HEK293 (cell line): ENCODE results near the gene SEMA6A.

Experiments used
- CTCF ChIA-PET: fragments of 350-600 bp; formaldehyde crosslinking; extraction: SDS; loops from one replicate; lab custom pipeline; 2021; ENCODE audit warnings: antibody characterized with exemption; lab: Yijun Ruan, JAX
- POLR2A ChIA-PET: fragments of 300-600 bp; formaldehyde crosslinking; extraction: SDS; loops from one replicate; lab custom pipeline; 2020; ENCODE audit warnings: antibody characterized with exemption, inconsistent platforms; lab: Yijun Ruan, JAX
- H3K27ac ChIP-seq: fragments of 200-500 bp; sonication (Bioruptor generic); 2 replicates; pipeline ENCODE4 v1.5.1; 2014; ENCODE audit warnings: low read depth, low read length, control low read depth, inconsistent platforms; ENCODE audit errors: extremely low read depth
- H3K36me3 ChIP-seq, 2 experiments: fragments of 200-500 bp in 1 of 2; sonication (Bioruptor generic) in 1 of 2; 1 replicate in 1 of 2; 2 replicates in 1 of 2; pipeline ENCODE4 v1.5.1; 2014 to 2017; ENCODE audit warnings: inconsistent platforms in 2 of 2, low read length in 2 of 2; ENCODE audit not compliant: control insufficient read depth in 2 of 2, insufficient read depth in 1 of 2
- H3K4me1 ChIP-seq: fragments of 200-500 bp; sonication (Bioruptor generic); 2 replicates; pipeline ENCODE4 v1.5.1; 2014; ENCODE audit warnings: mild to moderate bottlenecking, low read length, inconsistent platforms; ENCODE audit not compliant: control insufficient read depth, insufficient read depth
- H3K4me3 ChIP-seq: 2 replicates; pipeline ENCODE4 v1.5.1; 2011; ENCODE audit warnings: low read depth, mild to moderate bottlenecking, control low read depth, low read length, moderate library complexity
- H3K9me3 ChIP-seq: fragments of 200-500 bp; sonication (Bioruptor generic); 2 replicates; pipeline ENCODE4 v1.5.1; 2014; ENCODE audit warnings: low read depth, low read length, inconsistent platforms; ENCODE audit not compliant: control insufficient read depth, insufficient read depth
- BCL11B ChIP-seq: fragments of 450-650 bp; formaldehyde crosslinking; IDR thresholded peaks from 2 replicates; pipeline ENCODE4 v1.5.1; 2016; ENCODE audit warnings: low read depth, missing biosample characterization, missing genetic modification characterization
- IKZF3 ChIP-seq: fragments of 450-650 bp; IDR thresholded peaks from 2 replicates; pipeline ENCODE4 v1.5.0; 2018; ENCODE audit warnings: missing biosample characterization, mild to moderate bottlenecking, missing genetic modification characterization, moderate library complexity
- INSM2 ChIP-seq: fragments of 450-650 bp; formaldehyde crosslinking; IDR thresholded peaks from 2 replicates; pipeline ENCODE4 v1.5.1; 2016; ENCODE audit warnings: missing biosample characterization, missing genetic modification characterization
- KLF10 ChIP-seq: fragments of 450-650 bp; IDR thresholded peaks from 2 replicates; pipeline ENCODE4 v1.5.1; 2018; ENCODE audit warnings: missing biosample characterization, mild to moderate bottlenecking, missing genetic modification characterization
- MZF1 ChIP-seq: fragments of 450-650 bp; formaldehyde crosslinking; IDR thresholded peaks from 2 replicates; pipeline ENCODE4 v1.5.1; 2017; ENCODE audit warnings: missing biosample characterization, missing genetic modification characterization, borderline replicate concordance
- ZBTB21 ChIP-seq: fragments of 450-650 bp; formaldehyde crosslinking; IDR thresholded peaks from 2 replicates; pipeline ENCODE4 v1.5.1; 2017; ENCODE audit warnings: missing biosample characterization, missing genetic modification characterization
- ZBTB26 ChIP-seq: fragments of 450-650 bp; formaldehyde crosslinking; optimal IDR thresholded peaks from 2 replicates; pipeline ENCODE3; 2016; ENCODE audit warnings: missing biosample characterization, mild to moderate bottlenecking, missing genetic modification characterization
- ZEB2 ChIP-seq: fragments of 450-650 bp; formaldehyde crosslinking; IDR thresholded peaks from 2 replicates; pipeline ENCODE4 v1.5.1; 2016; ENCODE audit warnings: missing biosample characterization, missing genetic modification characterization
- ZIC2 ChIP-seq: fragments of 450-650 bp; formaldehyde crosslinking; IDR thresholded peaks from 2 replicates; pipeline ENCODE4 v1.5.1; 2016; ENCODE audit warnings: missing biosample characterization, missing genetic modification characterization
- ZNF16 ChIP-seq: fragments of 450-650 bp; formaldehyde crosslinking; IDR thresholded peaks from 2 replicates; pipeline ENCODE4 v1.5.1; 2016; ENCODE audit warnings: low read depth, missing biosample characterization, missing genetic modification characterization
- ZNF214 ChIP-seq: fragments of 450-650 bp; formaldehyde crosslinking; IDR thresholded peaks from 2 replicates; pipeline ENCODE4 v1.5.1; 2017; ENCODE audit warnings: missing biosample characterization, mild to moderate bottlenecking, missing genetic modification characterization, borderline replicate concordance
- ZNF26 ChIP-seq: fragments of 450-650 bp; formaldehyde crosslinking; IDR thresholded peaks from 2 replicates; pipeline ENCODE4 v1.5.1; 2016; ENCODE audit warnings: missing biosample characterization, missing genetic modification characterization
- ZNF324 ChIP-seq: fragments of 450-650 bp; formaldehyde crosslinking; IDR thresholded peaks from 2 replicates; pipeline ENCODE4 v1.5.1; 2016; ENCODE audit warnings: missing biosample characterization, missing genetic modification characterization
- ZNF335 ChIP-seq: fragments of 450-650 bp; formaldehyde crosslinking; conservative IDR thresholded peaks from 2 replicates; pipeline ENCODE4 v1.5.1; 2016; ENCODE audit warnings: missing biosample characterization, missing genetic modification characterization
- ZNF513 ChIP-seq: fragments of 450-650 bp; IDR thresholded peaks from 2 replicates; pipeline ENCODE4 v1.5.1; 2018; ENCODE audit warnings: missing biosample characterization, missing genetic modification characterization
- ZNF560 ChIP-seq: fragments of 450-650 bp; formaldehyde crosslinking; IDR thresholded peaks from 2 replicates; pipeline ENCODE4 v1.5.1; 2017; ENCODE audit warnings: missing biosample characterization, missing genetic modification characterization, borderline replicate concordance
- ZNF571 ChIP-seq: fragments of 450-650 bp; formaldehyde crosslinking; IDR thresholded peaks from 2 replicates; pipeline ENCODE4 v1.5.0; 2017; ENCODE audit warnings: missing biosample characterization, missing genetic modification characterization
- ZNF626 ChIP-seq: fragments of 450-650 bp; sonication (Bioruptor Pico); formaldehyde crosslinking; IDR thresholded peaks from 2 replicates; pipeline ENCODE4 v1.5.1; 2018; ENCODE audit warnings: missing biosample characterization, missing genetic modification characterization, inconsistent platforms
- ZNF629 ChIP-seq: fragments of 450-650 bp; formaldehyde crosslinking; IDR thresholded peaks from 2 replicates; pipeline ENCODE4 v1.5.1; 2017; ENCODE audit warnings: missing biosample characterization, missing genetic modification characterization
- ZNF654 ChIP-seq: fragments of 450-650 bp; formaldehyde crosslinking; IDR thresholded peaks from 2 replicates; pipeline ENCODE4 v1.5.1; 2016; ENCODE audit warnings: low read depth, missing biosample characterization, missing genetic modification characterization
- ZNF692 ChIP-seq: fragments of 450-650 bp; formaldehyde crosslinking; IDR thresholded peaks from 2 replicates; pipeline ENCODE4 v1.5.1; 2016; ENCODE audit warnings: missing biosample characterization, missing genetic modification characterization
- ZSCAN16 ChIP-seq: fragments of 450-650 bp; formaldehyde crosslinking; IDR thresholded peaks from 2 replicates; pipeline ENCODE4 v1.5.1; 2016; ENCODE audit warnings: missing biosample characterization, missing genetic modification characterization
- ZSCAN18 ChIP-seq: fragments of 450-650 bp; formaldehyde crosslinking; IDR thresholded peaks from 2 replicates; pipeline ENCODE4 v1.5.1; 2016; ENCODE audit warnings: missing biosample characterization, missing genetic modification characterization
- ZSCAN4 ChIP-seq: fragments of 450-650 bp; formaldehyde crosslinking; IDR thresholded peaks from 2 replicates; pipeline ENCODE4 v1.5.1; 2017; ENCODE audit warnings: missing biosample characterization, missing genetic modification characterization

Gene SEMA6A

GRCh38 chr5:116418774-116419173 is 155.8 kb downstream of the SEMA6A start (continued):
- no peak for TF ChIP-seq ZSCAN16 (tag by site-specific recombination)
- TF ChIP-seq ZNF324, result no peak
- TF ChIP-seq ZEB2, result no peak
- TF ChIP-seq INSM2 (tag by site-specific recombination), result no peak
- TF ChIP-seq MZF1 (tag by site-specific recombination), result no peak
- TF ChIP-seq ZNF560 (tag by site-specific recombination), result no peak
- no peak for TF ChIP-seq ZNF626 (tag by site-specific recombination)
- TF ChIP-seq, all 188 proteins: peak for 0

GRCh38 chr5:116418016-116418415 is 156.6 kb downstream of the SEMA6A start:
- ChIA-PET POLR2A (no interaction called here), CTCF (interaction anchor here (1.4 kb wide), 1 partner anchor 281 kb away, joined by 3 read pairs; no protein-coding TSS in a partner anchor)
- H3K9me3 ChIP-seq, result no peaks in the 10 kb centered on the region
- TF ChIP-seq KLF10 (tag by site-specific recombination) (no peak), ZNF26 (no peak), BCL11B (tag by site-specific recombination) (no peak), ZNF214 (tag by site-specific recombination) (no peak), ZSCAN18 (tag by site-specific recombination) (no peak), ZNF692 (tag by site-specific recombination) (no peak), ZNF654 (tag by site-specific recombination) (no peak), IKZF3 (tag by site-specific recombination) (no peak), ZIC2 (tag by site-specific recombination) (no peak), ZBTB21 (tag by site-specific recombination) (no peak), ZNF571 (tag by site-specific recombination) (no peak), ZNF16 (tag by site-specific recombination) (no peak), ZNF324 (no peak), INSM2 (tag by site-specific recombination) (no peak), ZNF629 (tag by site-specific recombination) (no peak), ZNF335 (tag by site-specific recombination) (no peak), ZSCAN4 (tag by site-specific recombination) (no peak), ZBTB26 (tag by site-specific recombination) (no peak), ZNF513 (tag by site-specific recombination) (no peak)
- H3K36me3 ChIP-seq, result no peaks in the 10 kb centered on the region
- no peaks in the 10 kb centered on the region for H3K4me1 ChIP-seq
- no peak overlapping the region for H3K4me3 ChIP-seq
- H3K27ac ChIP-seq, result no peak overlapping the region
